HS-27A (cell line): ENCODE measurements around the gene PTPRH.

Source experiments
- DNase-seq: peaks from one replicate; pipeline ENCODE4 v3.0.0-alpha.2; 2012; ENCODE audit warnings: low read depth, missing footprints

The PTPRH gene

GRCh38 chr19:55208880-55209692 is at the start of gene PTPRH:
TSS of gene PTPRH (minus strand) at chr19:55209501. CDS start at chr19:55209433, 68 bp downstream.
- DNase-seq, result no peak

GRCh38 chr19:55258476-55258827 is 49.2 kb upstream of the PTPRH start:
- no peak for DNase-seq

GRCh38 chr19:55257461-55258420 is 48.4 kb upstream of the PTPRH start:
- no peak for DNase-seq

GRCh38 chr19:55256562-55257460 is 47.5 kb upstream of the PTPRH start:
- no peak for DNase-seq

GRCh38 chr19:55255618-55256423 is 46.5 kb upstream of the PTPRH start:
- DNase-seq, result no peak

GRCh38 chr19:55254625-55254977 is 45.3 kb upstream of the PTPRH start:
- DNase-seq, result no peak

GRCh38 chr19:55253842-55254624 is 44.7 kb upstream of the PTPRH start:
- DNase-seq, result no peak

- no peak for DNase-seq
Observed at GRCh38 chr19:55252760-55253663, 43.7 kb upstream of the PTPRH start.

GRCh38 chr19:55251341-55252081 is 42.2 kb upstream of the PTPRH start:
- DNase-seq, result no peak

- no peak for DNase-seq
Observed at GRCh38 chr19:55250262-55251036, 41.1 kb upstream of the PTPRH start.

GRCh38 chr19:55249841-55250240 is 40.5 kb upstream of the PTPRH start:
- DNase-seq, result no peak

GRCh38 chr19:55248704-55249103 is 39.4 kb upstream of the PTPRH start:
- DNase-seq, result no peak

- no peak for DNase-seq
Observed at GRCh38 chr19:55248166-55248675, 38.9 kb upstream of the PTPRH start.

- DNase-seq, result no peak
Observed at GRCh38 chr19:55247621-55248099, 38.4 kb upstream of the PTPRH start.

GRCh38 chr19:55246462-55247451 is 37.5 kb upstream of the PTPRH start:
- no peak for DNase-seq

GRCh38 chr19:55245236-55245904 is 36.1 kb upstream of the PTPRH start:
- DNase-seq, result no peak
